GM06990 (cell line): ENCODE results near the gene ALG1.
"Not testable (repeated sequence)": the region's sequence is repeated elsewhere in the genome, so short reads cannot be mapped to it uniquely, and the experiment has no call there.

Source experiments
- DNase-seq: peaks from one replicate; pipeline ENCODE4 v3.0.0-alpha.2; 2011; ENCODE audit not compliant: insufficient read length; ENCODE audit errors: extremely low read depth
- H3K27me3 ChIP-seq: replicated peaks from 2 replicates; pipeline ENCODE4 v1.6.0; 2011; ENCODE audit warnings: low read length; ENCODE audit not compliant: control insufficient read depth, insufficient read depth
- H3K36me3 ChIP-seq: 2 replicates; pipeline ENCODE4 v1.5.1; 2011; ENCODE audit warnings: low read length; ENCODE audit not compliant: control insufficient read depth, insufficient read depth
- H3K4me3 ChIP-seq: replicated peaks from 2 replicates; pipeline ENCODE4 v1.5.1; 2011; ENCODE audit warnings: low read depth, mild to moderate bottlenecking, control low read depth, low read length
- CTCF ChIP-seq: IDR thresholded peaks from 2 replicates; pipeline ENCODE4 v1.5.1; 2011; ENCODE audit warnings: low read length, control low read depth, mild to moderate bottlenecking, inconsistent platforms; ENCODE audit not compliant: insufficient read depth, poor library complexity, severe bottlenecking

The ALG1 gene

GRCh38 chr16:5078626-5079025, 7.0 kb downstream of the ALG1 start:
- DNase-seq, result no peak
- no peak for TF ChIP-seq CTCF
- H3K4me3 ChIP-seq, result no peak overlapping the region
- H3K27me3 ChIP-seq, result no peaks in the 10 kb centered on the region
- H3K36me3 ChIP-seq, result peaks cover 17% of the 10 kb centered on the region

- not testable (repeated sequence) for H3K4me3 ChIP-seq, H3K27me3 ChIP-seq, DNase-seq
- H3K36me3 ChIP-seq, result peaks cover 16% of the 10 kb centered on the region
Observed at GRCh38 chr16:5080461-5080860, 8.8 kb downstream of the ALG1 start.

GRCh38 chr16:5080996-5081395, 9.4 kb downstream of the ALG1 start:
- H3K27me3 ChIP-seq, DNase-seq: not testable (repeated sequence)
- peaks cover 11% of the 10 kb centered on the region for H3K36me3 ChIP-seq

GRCh38 chr16:5083646-5084045, 12.0 kb downstream of the ALG1 start:
- H3K27me3 ChIP-seq, H3K4me3 ChIP-seq, H3K36me3 ChIP-seq, DNase-seq: not testable (repeated sequence)

More at GRCh38 chr16:5080996-5081395, 9.4 kb downstream of the ALG1 start:
- not testable (repeated sequence) for H3K4me3 ChIP-seq

GRCh38 chr16:5084099-5084731, 12.6 kb downstream of the ALG1 start:
- H3K27me3 ChIP-seq, H3K4me3 ChIP-seq, DNase-seq: not testable (repeated sequence)

GRCh38 chr16:5084802-5085201, 13.2 kb downstream of the ALG1 start:
- H3K36me3 ChIP-seq, DNase-seq, H3K27me3 ChIP-seq, H3K4me3 ChIP-seq: not testable (repeated sequence)
- TF ChIP-seq CTCF, result peak; percentile 68

More at GRCh38 chr16:5084099-5084731, 12.6 kb downstream of the ALG1 start:
- not testable (repeated sequence) for H3K36me3 ChIP-seq

- H3K27me3 ChIP-seq, H3K4me3 ChIP-seq, H3K36me3 ChIP-seq, DNase-seq: not testable (repeated sequence)
Observed at GRCh38 chr16:5085716-5086115, 14.1 kb downstream of the ALG1 start.

- H3K4me3 ChIP-seq, H3K36me3 ChIP-seq, DNase-seq, H3K27me3 ChIP-seq: not testable (repeated sequence)
Observed at GRCh38 chr16:5088086-5088790, 16.6 kb downstream of the ALG1 start.

- not testable (repeated sequence) for H3K36me3 ChIP-seq, H3K27me3 ChIP-seq, DNase-seq, H3K4me3 ChIP-seq
Observed at GRCh38 chr16:5088936-5089335, 17.3 kb downstream of the ALG1 start.

GRCh38 chr16:5089911-5090555, 18.4 kb downstream of the ALG1 start:
- not testable (repeated sequence) for H3K4me3 ChIP-seq, DNase-seq, H3K27me3 ChIP-seq, H3K36me3 ChIP-seq

GRCh38 chr16:5090592-5090991, 18.9 kb downstream of the ALG1 start:
- not testable (repeated sequence) for H3K27me3 ChIP-seq, DNase-seq, H3K4me3 ChIP-seq, H3K36me3 ChIP-seq

- not testable (repeated sequence) for H3K27me3 ChIP-seq, H3K4me3 ChIP-seq, DNase-seq, H3K36me3 ChIP-seq
Observed at GRCh38 chr16:5093081-5093480, 21.4 kb downstream of the ALG1 start.
